Activated T-cell treated with anti-CD3 and anti-CD28 coated beads, Interleukin-2, amount 50 U/mL, for 1 hour (primary cell): Measurements from ENCODE around the gene C6orf132.
"Not testable (repeated sequence)": the region's sequence is repeated elsewhere in the genome, so short reads cannot be mapped to it uniquely, and the experiment has no call there.

Experiments
- DNase-seq: peaks from one replicate; pipeline ENCODE4 v3.0.0-alpha.2; 2020

C6orf132 gene, protein sequence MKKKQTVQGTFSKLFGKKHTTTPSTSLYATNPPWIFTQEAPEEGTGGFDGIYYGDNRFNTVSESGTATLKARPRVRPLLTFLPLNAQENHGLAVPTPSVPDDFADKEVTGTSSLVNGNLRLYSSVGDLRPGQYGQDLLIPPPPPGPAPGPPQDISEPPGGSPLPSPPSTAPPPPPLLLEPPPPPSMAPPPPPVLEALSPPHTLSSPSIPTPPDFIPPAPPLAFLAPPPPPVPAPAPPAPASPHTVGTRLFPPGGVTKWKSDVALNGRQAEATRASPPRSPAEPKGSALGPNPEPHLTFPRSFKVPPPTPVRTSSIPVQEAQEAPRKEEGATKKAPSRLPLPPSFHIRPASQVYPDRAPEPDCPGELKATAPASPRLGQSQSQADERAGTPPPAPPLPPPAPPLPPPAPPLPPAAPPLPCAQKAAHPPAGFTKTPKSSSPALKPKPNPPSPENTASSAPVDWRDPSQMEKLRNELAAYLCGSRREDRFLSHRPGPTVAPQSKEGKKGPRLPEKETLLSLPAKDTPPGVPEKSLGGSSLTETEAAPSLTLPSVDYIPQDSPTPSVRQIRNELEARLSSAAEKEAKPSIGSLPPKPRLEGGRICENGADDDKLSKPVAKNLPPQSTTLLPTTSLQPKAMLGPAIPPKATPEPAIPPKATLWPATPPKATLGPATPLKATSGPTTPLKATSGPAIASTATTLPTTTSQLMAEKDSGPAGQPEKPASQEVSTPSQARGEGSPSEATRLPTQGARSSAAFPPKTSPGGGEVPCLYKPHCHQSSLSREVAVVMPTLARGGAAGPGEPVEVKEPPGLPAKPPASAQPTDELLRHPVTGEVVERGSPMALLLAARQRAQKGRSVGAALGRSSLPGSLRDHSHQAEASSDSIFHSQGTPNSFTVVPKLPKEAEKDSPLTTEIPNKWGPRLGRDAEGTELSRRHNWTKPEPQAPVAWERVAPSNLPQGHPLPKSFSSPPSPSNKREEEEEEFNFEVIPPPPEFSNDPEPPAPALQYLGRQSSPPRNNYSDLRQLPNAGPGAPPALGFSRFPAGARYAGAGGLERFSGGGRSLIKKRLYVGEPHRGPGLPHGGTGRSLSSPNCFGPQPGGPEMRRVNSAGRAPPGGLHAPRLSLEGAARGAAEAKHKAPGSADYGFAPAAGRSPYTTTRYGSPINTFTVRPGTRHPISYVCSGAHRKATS

DNA sequence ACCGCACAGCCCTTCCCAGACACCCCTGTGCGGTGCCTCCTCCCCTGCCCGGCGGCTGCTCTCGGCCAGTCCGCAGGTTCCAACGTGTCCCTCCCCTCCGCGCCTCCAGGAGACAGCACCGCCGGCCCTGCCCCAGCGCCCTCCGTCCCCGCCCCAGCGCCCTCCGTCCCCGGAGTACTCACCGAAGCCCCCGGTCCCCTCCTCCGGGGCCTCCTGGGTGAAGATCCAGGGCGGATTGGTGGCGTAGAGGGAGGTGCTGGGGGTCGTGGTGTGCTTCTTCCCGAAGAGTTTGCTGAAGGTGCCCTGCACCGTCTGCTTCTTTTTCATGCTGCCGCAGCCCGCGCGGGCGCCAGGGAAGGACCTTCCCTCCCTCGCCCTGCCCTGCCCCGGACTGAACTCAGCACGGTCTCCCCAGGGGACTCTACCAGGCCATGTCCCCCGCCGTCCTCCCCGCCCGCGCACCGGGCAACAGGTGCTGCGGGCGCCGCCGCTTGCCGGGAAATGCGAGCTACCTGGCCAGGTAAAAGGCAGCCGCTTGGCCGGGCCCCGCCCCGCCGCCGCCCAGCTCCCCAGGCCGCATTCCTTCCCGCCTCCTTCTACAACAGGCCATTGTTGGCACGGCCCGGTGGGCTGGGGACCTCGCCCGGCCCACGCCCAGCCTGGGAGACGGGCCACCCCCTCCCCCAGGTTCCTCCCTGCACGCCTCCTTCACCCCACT is at the start of gene C6orf132:
C6orf132 (minus strand) TSS at position 503 of the 718 bp plus-strand sequence; CDS start at position 327, 176 bp downstream.
- peak; percentile 22 for DNase-seq

DNA sequence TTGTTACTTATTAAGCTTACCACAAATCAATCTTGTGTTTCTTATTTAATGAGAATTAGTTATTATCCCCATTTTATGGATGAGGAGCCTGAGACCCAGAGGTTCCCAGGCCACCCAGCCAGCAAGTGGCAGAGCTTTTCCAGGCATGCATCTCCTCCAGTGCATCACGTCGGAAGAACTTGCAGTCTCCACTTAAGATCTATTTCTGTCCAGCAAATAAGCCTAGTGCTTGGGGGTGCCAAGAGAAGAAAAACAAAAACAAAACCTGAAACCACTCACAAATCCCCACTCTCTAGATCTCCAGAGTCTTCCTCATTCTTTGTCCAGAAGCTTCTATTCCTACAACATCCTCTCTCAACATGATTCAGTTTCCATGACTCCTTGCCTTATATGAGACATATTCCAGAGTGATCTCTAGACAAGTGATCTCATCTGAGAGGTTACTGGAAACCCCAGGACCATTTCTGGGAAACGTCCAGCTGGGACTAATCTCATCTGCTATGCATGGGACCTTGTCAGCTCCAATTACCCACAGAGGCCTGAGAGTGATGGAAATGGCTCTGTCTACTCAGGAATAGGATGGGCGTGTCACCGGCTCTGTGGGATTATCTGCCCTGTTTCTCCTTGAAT is 48.2 kb upstream of the C6orf132 start:
- no peak for DNase-seq

DNA sequence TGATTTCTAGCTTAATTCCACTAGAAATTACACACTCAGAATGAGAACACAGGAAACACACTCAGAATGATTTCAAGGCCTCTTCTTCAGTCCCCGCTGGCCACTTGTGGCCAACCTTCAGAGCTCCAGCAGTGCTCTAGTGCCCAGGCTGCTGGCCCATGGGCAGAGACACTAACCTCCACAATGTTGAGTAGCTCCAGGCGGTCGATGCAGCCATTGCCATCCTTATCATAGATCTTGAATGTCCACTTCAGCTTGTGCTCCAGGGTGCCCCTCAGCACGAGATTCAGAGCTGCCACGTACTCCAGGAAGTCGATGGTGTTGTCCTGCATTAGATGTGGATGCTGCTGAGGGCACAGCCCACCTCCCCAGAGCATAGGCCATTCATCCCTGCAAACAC is 46.0 kb upstream of the C6orf132 start:
- DNase-seq, result no peak

- no peak for DNase-seq
Observed at GRCh38 chr6:42185597-42185996, 43.2 kb upstream of the C6orf132 start.

DNA sequence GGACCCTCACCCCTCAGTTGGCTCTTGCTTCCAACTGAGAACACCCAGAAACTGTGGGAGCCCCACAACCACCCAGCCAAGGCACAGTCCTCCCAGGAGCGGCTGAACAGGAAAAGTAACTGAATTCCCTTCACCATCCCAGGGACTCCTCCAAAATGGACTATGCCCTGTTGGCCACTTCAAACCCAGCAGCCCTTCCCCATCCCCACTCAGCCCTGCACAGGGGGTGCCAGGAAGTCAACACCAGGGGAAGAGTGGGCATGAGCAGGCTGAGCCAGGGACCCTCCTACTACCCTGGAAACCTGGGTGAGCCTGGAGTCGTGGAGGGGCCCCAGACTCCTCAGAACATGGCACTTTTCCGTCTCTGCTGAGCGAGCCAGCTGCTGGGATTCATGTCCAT is 42.1 kb upstream of the C6orf132 start:
- no peak for DNase-seq

DNA sequence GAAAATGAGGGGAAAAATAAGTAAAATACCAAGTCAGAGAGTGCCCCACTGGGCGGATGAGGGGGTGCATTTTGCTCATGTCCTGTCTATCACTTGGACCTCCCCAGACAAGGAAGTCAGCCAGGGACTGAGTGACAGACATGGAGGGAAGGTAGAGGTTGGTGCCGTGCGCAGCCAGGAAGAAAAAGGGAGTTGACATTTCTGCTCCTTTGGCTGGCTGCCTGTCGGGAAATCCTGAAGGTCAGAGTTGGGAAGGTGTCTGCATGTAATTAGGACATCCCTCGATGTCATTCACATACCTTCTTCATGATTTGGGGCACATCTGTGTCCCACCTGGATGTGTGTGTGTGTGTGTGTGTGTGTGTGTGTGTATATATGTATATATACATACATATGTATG is 39.7 kb upstream of the C6orf132 start:
- DNase-seq, result no peak

DNA sequence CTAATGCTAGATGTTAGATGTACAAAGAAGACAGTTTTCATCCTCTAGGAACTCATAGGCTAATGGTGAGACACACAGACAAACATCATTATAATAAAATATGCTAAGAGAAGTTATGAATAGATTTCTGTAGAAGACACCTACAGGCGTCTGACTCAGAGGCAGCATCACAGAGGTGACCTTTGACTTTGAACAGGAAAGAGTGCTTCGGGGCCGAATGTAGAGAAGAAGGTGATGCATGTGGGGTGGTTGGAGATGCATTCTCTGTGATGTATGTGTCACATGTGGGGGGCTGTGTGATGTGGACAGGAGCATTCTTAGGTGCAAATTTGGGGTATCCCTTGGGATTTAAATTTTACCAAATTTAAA is 37.5 kb upstream of the C6orf132 start:
- DNase-seq, result no peak

GRCh38 chr6:42179261-42179944 is 37.0 kb upstream of the C6orf132 start:
- DNase-seq, result no peak

DNA sequence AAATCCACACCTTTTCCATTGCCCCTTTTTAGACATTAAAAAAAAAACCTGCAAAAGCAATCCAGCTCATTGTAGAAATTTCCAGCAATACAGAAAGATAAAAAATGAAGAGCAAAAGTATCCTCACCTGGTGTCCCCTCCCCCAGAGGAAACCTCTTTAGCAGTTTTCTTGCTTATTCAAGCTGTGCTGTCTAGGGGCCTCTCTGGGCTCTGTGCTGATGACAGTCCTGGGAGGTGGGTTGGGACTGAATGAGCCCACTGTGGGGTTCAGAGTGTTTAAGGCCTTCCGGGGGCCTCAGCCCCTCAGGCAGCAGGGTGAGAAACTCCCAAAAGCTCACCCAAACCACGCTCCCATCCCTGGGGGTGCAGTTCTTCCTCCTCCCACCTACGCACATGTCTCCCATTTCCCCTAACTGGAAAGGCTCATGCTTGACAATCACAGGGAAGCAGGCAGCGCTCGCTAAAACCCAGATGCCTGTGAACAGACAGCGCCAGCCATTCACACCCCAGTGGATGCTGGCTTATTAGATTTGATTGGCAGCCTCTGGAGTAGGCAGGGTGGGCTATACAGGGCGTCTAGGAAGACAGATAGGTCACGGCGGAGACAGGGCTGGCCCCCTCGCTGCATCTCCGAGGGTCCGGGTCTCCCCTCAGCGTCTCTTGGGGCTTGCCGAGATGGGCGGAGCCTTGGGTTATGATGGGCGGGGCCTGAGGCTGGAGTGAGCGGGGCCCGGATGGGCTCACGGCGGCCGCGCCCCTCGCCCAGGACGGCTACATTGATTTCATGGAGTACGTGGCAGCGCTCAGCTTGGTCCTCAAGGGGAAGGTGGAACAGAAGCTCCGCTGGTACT is 35.3 kb upstream of the C6orf132 start:
- DNase-seq, result peak; percentile 29

- DNase-seq, result no peak
Observed at GRCh38 chr6:42176981-42177380, 34.6 kb upstream of the C6orf132 start.

DNA sequence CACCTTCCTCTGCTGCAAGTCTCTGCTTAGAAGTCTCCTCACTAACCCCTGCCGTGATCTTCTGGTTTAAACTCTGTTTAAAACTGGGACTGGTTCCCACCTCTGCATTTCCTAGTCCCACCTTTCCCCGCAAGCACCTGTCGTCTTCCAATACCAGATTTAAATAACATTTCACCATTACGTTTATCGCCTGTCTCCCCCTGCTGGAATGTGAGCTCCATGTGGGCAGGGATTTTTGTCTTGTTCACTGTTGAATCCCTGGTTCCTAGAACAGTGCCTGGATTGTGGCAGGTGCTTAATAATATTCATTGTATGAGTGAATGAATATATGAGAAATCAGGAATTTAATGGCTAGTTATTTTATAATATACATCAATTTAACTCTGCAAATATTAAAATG is 33.4 kb upstream of the C6orf132 start:
- DNase-seq, result no peak

DNA sequence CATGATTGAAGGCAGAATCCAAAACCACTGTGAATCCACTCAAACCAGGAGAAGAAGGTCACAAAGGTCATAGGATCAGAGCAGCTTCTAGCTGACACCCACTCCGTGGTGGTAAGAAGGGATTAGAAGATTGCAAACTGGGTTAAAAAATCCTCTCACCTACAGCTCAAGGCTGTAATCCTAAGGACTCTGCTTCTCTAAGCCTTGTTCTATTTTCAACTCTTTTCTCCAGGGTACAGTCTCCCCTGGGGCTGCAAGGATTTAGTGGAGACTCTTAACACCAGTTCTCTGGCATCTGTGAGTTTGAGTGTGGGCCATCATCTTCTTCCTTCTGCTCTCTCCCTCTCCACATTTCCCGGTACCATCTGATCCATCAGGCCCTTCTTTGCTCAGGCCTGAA is 30.7 kb upstream of the C6orf132 start, which contains the start of gene GUCA1A:
GUCA1A (plus strand) TSS at position 264 of the 400 bp plus-strand sequence. CDS start 250 bp downstream, outside the sequence.
- DNase-seq, result no peak

- no peak for DNase-seq
Observed at GRCh38 chr6:42171813-42172581, 29.6 kb upstream of the C6orf132 start.

DNA sequence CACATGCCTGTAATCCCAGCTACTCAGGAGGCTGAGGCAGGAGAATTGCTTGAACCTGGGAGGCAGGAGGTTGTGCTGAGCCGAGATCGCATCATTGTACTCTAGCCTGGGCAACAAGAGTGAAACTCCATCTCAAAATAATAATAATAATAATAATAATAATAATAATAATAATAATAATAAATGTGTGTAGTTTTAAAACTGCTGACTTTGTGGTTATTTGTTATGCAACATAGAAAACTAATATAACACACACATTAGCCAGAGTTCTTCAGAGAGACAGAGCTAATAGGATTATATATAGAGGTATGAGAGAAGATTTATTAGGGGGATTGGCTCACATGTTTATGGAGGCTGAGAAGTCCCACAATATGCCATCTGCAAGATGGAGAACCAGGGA is 27.4 kb upstream of the C6orf132 start:
- not testable (repeated sequence) for DNase-seq

- no peak for DNase-seq
Observed at GRCh38 chr6:42168650-42169049, 26.2 kb upstream of the C6orf132 start.

GRCh38 chr6:42166444-42167141 is 24.2 kb upstream of the C6orf132 start:
- DNase-seq, result peak; percentile 73

- DNase-seq, result no peak
Observed at GRCh38 chr6:42165016-42165415, 22.6 kb upstream of the C6orf132 start.

- no peak for DNase-seq
Observed at GRCh38 chr6:42163981-42164380, 21.6 kb upstream of the C6orf132 start.

- no peak for DNase-seq
Observed at GRCh38 chr6:42162812-42163211, 20.4 kb upstream of the C6orf132 start.
